K562 (cell line): ENCODE data around the gene HES4. TPM values are rescaled to one million over a fixed set of nuclear protein-coding genes. Genes with fewer than 3 reads are reported as not detected.

Experiments
- ATAC-seq: fragments of 200-7000 bp; cut with Tn5 transposase; 3 replicates; pipeline ENCODE4 v1.9.1; 2020; ENCODE audit warnings: moderate library complexity
- BruUV-seq: library from RNA; stranded (reverse); fragments of 400-500 nt; replicated peaks from 2 replicates; lab custom pipeline; 2021; lab: Mats Ljungman, UMichigan
- CTCF ChIA-PET: fragments of 300-600 bp; formaldehyde crosslinking; extraction: SDS; loops from one replicate; lab custom pipeline; 2021; ENCODE audit warnings: low intra/inter-chr PET ratio; lab: Yijun Ruan, JAX
- POLR2A ChIA-PET: fragments of 300-600, 350-650 bp; sonication (Branson Sonifier 250); formaldehyde crosslinking; extraction: SDS; loops from one replicate; lab custom pipeline; 2021; ENCODE audit warnings: antibody characterized with exemption, inconsistent platforms; lab: Yijun Ruan, JAX
- DNase-seq, 4 experiments: peaks; one replicate each; pipeline versions ENCODE4 v3.0.0 to v3.0.0-alpha.2; 2011 to 2018; ENCODE audit warnings: low spot score in 3 of 4, mixed read lengths in 3 of 4; ENCODE audit errors: extremely low read depth in 1 of 4
- FAIRE-seq: peaks from 2 replicates; lab custom pipeline; 2011; peaks lifted over from hg19 to GRCh38; lab: Jason Lieb, UNC
- H2AFZ ChIP-seq: 2 replicates; pipeline ENCODE4 v1.6.0; 2011; ENCODE audit warnings: low read depth, low read length, control low read depth, inconsistent platforms
- H3K27ac ChIP-seq: fragments of 200-600 bp; 3 replicates; pipeline ENCODE4 v1.8.0; 2011; ENCODE audit warnings: low read depth, mild to moderate bottlenecking, control low read depth, inconsistent platforms, low read length, moderate library complexity, mixed read lengths; ENCODE audit errors: extremely low read depth
- H3K27me3 ChIP-seq, 2 experiments: fragments of 300-600 bp in 1 of 2; 2 replicates in 1 of 2; 3 replicates in 1 of 2; pipeline versions ENCODE4 v1.6.0 to v1.8.0; 2011; ENCODE audit warnings: inconsistent platforms in 2 of 2, low read length in 2 of 2, mild to moderate bottlenecking in 1 of 2, mixed read lengths in 1 of 2, moderate library complexity in 1 of 2; ENCODE audit not compliant: control insufficient read depth in 2 of 2, insufficient read depth in 2 of 2
- H3K36me3 ChIP-seq: fragments of 300-600 bp; 3 replicates; pipeline ENCODE4 v1.8.0; 2011; ENCODE audit warnings: mild to moderate bottlenecking, low read length, inconsistent platforms; ENCODE audit not compliant: control insufficient read depth, insufficient read depth
- H3K4me1 ChIP-seq, 2 experiments: fragments of 200-600 bp in 1 of 2; replicated peaks in 1 of 2; 2 replicates in 1 of 2; 3 replicates in 1 of 2; pipeline versions ENCODE4 v1.5.1 to v1.8.0; 2011; ENCODE audit warnings: inconsistent platforms in 2 of 2, low read length in 2 of 2, mild to moderate bottlenecking in 1 of 2, mixed read lengths in 1 of 2, moderate library complexity in 1 of 2; ENCODE audit not compliant: control insufficient read depth in 2 of 2, insufficient read depth in 2 of 2
- H3K4me2 ChIP-seq: 2 replicates; pipeline ENCODE4 v1.6.1; 2011; ENCODE audit warnings: low read length, control low read depth, inconsistent platforms, mixed read lengths; ENCODE audit not compliant: insufficient read depth
- H3K4me3 ChIP-seq: fragments of 200-600 bp; sonication (generic), shearing (Covaris generic); 2 replicates; pipeline ENCODE4 v1.5.1; 2016; ENCODE audit warnings: control low read depth, inconsistent platforms
- H3K79me2 ChIP-seq: fragments of 200-600 bp; 3 replicates; pipeline ENCODE4 v1.8.0; 2011; ENCODE audit warnings: low read length, inconsistent platforms; ENCODE audit not compliant: control insufficient read depth, insufficient read depth
- H3K9ac ChIP-seq, 2 experiments: 2 replicates each; pipeline versions ENCODE4 v1.6.0 to v1.6.1; 2011; ENCODE audit warnings: low read depth in 2 of 2, low read length in 2 of 2, control low read depth in 1 of 2, inconsistent platforms in 1 of 2, mild to moderate bottlenecking in 1 of 2, mixed read lengths in 1 of 2; ENCODE audit not compliant: insufficient read depth in 1 of 2
- H3K9me1 ChIP-seq: one replicate; pipeline ENCODE4 v1.6.0; 2011; ENCODE audit warnings: inconsistent platforms, mild to moderate bottlenecking, low read length, moderate library complexity; ENCODE audit not compliant: control insufficient read depth, insufficient read depth
- H3K9me3 ChIP-seq: replicated peaks from 2 replicates; pipeline ENCODE4 v1.5.1; 2011; ENCODE audit warnings: low read depth, low read length, inconsistent platforms; ENCODE audit not compliant: control insufficient read depth, insufficient read depth
- H4K20me1 ChIP-seq: replicated peaks from 2 replicates; pipeline ENCODE4 v1.6.1; 2011; ENCODE audit warnings: low read length, inconsistent platforms, mixed read lengths; ENCODE audit not compliant: control insufficient read depth, insufficient read depth
- ARID2 ChIP-seq: fragments of 450-650 bp; IDR thresholded peaks from 2 replicates; pipeline ENCODE4 v1.6.1; 2017; ENCODE audit warnings: antibody characterized with exemption, mild to moderate bottlenecking
- TFAP4 ChIP-seq: sonication (generic); formaldehyde crosslinking; IDR thresholded peaks from 2 replicates; pipeline ENCODE4 v1.8.0; 2022; ENCODE audit warnings: missing genetic modification reagents, mild to moderate bottlenecking, moderate library complexity, borderline replicate concordance
- whole genome bisulfite sequencing: fragments of 100-300 bp; shearing (Covaris generic); methylation state at CpG from one replicate; pipeline ENCODE4 v1.1.6; 2016; ENCODE audit warnings: low coverage, mixed read lengths; ENCODE audit not compliant: insufficient coverage; ENCODE audit errors: missing lambda C conversion rate; 5-methylcytosine and 5-hydroxymethylcytosine counted together
- in situ Hi-C: fragments of 300-500 bp; cut with MboI; formaldehyde crosslinking; loops from 4 replicates; pipeline ENCODE4 v1.15.0; 2018; ENCODE audit warnings: inconsistent platforms, mixed read lengths
- intact Hi-C: fragments of 100-400 bp; cut with micrococcal nuclease; formaldehyde crosslinking; loops from 2 replicates; pipeline ENCODE4 v1.14.2; 2022
- polyA plus RNA-seq, 8 experiments: library from polyadenylated mRNA; depleted of rRNA in 4 of 8; stranded (reverse) in 5 of 8; unstranded in 3 of 8; fragments of >200 nt; fragmentation: Nextera tagmentation in 2 of 8; fragmentation: Illumina TruSeq in 1 of 8; extraction: Ambion mirVana in 2 of 8; extraction: Trizol in 1 of 8; gene quantifications; 2 replicates each; pipeline versions ENCODE4 v1.2.1 to v1.2.3, GENCODE V29; 2011 to 2014; ENCODE audit warnings: inconsistent platforms in 1 of 8, missing spikeins in 1 of 8
- total RNA-seq, 7 experiments: library from RNA; depleted of rRNA in 6 of 7; stranded (reverse); fragments of >200 nt in 6 of 7; fragmentation: Illumina TruSeq in 2 of 7; extraction: Trizol in 2 of 7; gene quantifications; 2 replicates each; pipeline versions ENCODE4 v1.2.1 to v1.2.3, GENCODE V29; 2011 to 2021; ENCODE audit warnings: low replicate concordance in 1 of 7

The HES4 gene
- total and polyA plus RNA-seq, 9 of the 15 experiments (the other 6 are each of a cell fraction or from before 2014, with no cell fraction given) = 0.21 to 43.7 (median 5.3) TPM; not detected in 2

GRCh38 chr1:1038694-1039093, 38.8 kb upstream of the HES4 start:
- CTCF ChIA-PET = no interaction called here
- H3K79me2 ChIP-seq = no peaks in the 10 kb centered on the region; the same call in 2 of the 3 replicates
- peaks cover 8 to 89% of the 10 kb centered on the region in 2 experiments; a peak in 4 of 5 replicates for H3K4me1 ChIP-seq
- no peak overlapping the region for H3K4me2 ChIP-seq
- no peak for FAIRE-seq
- BruUV-seq = no TSS peak
- H3K9me3 ChIP-seq = no peaks in the 10 kb centered on the region
- H3K27me3 ChIP-seq = no peaks in the 10 kb centered on the region
- no peak overlapping the region for H3K27ac ChIP-seq
- no peak overlapping the region for H3K4me3 ChIP-seq
- POLR2A ChIA-PET = interaction anchor here (0.6 kb wide), 1 partner anchor 30 kb away, joined by 3 read pairs; no protein-coding TSS in a partner anchor
- 74% methylated on average over 6 of the region's 6 CpGs for WGBS
- intact Hi-C loops = no loop called here
- H3K36me3 ChIP-seq = peaks cover 36% of the 10 kb centered on the region; the same call in 1 of the 3 replicates
- no peaks in the 10 kb centered on the region for H3K9me1 ChIP-seq
- in situ Hi-C loops = no loop called here
- no peak for ATAC-seq
- TF ChIP-seq ARID2 (no peak), TFAP4 (CRISPR knock-in tag) (0 out of 2 replicates have a peak, but pooled peaks have one; percentile 6)
- peak overlapping the region in 1 of 2 experiments; percentile 21; a peak in 2 of 4 replicates for H3K9ac ChIP-seq
- no peak for DNase-seq
- H4K20me1 ChIP-seq = peaks cover 22% of the 10 kb centered on the region
- H2AFZ ChIP-seq = no peak overlapping the region
